Inflammatory macrophage treated with lipopolysaccharide for 4 hours (primary cell): Measurements from ENCODE around the gene GBX1.

ENCODE experiments used
- DNase-seq: peaks from one replicate; pipeline ENCODE4 v3.0.0-alpha.2; 2020

Gene GBX1

DNA sequence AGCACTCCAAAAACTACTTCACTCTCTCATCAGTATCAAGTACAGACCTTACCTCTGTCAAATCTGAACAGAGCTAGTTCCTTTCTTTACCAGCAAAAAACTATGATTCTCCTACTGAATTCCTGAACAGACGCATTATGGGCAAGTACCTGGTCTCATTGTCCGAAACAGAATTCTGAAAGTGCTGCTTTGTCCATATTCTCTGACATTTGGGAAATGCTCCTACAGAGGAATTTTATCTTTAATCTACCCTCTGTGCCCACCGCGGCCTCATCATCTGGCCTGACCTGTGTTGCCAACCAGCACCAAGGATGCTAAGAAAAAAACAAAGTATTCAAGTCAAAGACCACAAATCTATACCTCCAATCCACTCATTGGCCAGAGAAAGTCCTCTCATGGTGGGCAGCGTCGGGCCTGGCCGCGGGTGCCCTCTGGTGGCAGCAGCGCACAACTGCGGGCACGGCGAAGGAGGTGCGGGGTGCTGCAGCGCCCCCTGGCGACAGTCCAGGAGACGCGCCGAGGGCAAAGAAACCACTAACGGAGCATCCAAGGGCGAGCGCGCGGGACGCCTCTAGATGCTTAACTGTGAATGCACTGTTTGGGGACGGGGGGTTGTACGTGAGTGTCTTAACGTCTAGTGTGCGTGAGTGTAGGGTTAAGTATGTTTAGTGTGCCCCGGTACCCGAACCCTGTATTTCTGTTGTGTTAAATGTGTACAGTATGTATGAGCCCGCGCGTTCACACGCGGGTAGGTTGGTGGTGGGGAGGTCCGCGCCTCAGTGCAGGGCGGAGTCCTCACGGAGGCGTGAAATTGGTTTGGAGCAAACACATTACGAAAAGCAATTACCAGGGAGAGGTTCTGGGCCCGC is 5.0 kb upstream of the GBX1 start:
- peak; percentile 66 for DNase-seq

DNA sequence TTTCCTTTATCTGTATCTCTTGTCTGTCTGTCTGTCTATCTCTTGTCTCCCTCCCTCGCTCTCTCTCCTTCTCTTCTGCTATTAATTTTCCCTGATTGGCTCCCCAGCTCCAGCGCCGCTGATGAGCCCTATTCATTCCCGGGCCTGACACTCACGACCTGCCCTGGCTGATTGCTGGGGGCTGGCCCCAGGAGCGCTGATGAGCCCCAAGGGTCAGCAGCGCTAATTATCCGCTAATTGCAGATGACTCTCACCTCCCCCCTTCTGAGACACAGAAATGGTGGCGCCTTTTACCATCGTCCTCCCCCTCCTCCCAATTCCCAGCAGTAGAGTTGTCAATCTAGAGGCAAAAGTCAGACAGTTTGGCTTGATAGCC is 1.3 kb upstream of the GBX1 start:
- no peak for DNase-seq

DNA sequence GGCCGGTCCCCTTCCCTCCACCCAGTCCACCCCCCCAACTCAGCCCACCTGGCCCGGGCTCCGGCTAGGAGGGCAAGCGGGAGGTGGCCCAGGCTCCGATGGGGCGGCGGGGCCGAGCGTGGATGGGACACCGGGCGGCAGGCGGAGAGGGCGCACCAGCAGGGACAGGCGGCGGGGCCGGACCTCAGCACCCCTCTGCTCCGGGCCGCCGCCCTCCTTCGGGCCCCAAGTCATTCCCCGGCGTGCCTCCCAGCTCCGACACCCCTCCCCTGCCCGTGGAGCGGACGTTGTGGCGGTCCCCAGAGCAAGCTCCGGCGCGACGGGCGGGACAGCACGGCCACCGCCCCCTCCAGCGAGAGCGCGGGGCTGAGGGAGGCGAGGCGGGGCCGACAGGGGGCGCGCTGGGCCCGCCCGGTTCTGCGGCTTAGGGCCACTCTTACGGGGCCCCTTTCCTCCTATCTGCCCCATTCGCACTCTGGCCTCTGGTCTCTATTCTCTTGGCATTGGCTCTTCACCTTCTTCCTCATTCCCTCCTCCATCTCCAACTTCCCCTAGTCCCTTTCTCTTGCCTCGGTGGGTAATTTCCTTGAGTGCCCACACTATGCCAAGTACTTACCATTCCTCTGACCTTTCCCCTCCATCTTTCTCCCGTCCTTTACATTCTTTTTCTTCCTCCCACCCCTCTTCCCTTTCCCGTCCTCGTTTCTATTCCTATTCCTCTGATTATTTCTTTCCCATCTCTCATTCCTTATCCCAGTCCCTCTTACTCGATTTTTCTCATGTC is 701 bp upstream of the GBX1 start:
- DNase-seq: peak; percentile 44

DNA sequence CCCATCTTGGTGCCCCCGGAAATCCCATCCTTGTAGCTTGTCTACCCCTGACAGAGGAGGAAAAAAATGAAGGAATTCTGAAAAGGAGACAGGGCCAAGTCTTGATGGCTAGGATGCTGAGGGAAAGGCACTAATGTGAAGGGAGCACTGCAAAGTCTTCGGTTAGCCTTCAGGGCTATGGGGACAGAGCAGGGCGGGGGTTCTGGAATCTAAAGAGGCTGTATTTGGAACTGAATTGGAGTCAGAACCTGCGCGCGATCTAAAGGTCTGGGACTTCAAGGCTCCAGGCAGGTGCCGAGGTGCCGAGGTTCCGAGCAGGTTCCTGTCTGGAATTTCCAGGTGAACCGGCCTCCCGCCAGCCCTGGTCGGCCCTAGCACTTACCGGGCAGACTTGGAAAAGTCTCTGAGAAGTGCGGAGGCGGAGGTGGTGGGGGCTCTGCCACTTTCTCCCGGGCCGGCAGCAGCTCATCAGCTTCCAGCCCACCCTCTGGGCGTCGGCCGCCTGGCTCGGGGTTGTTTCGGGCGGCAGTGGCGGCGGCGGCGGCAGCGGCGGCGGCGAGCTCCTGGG is 781 bp downstream of the GBX1 start:
- no peak for DNase-seq

DNA sequence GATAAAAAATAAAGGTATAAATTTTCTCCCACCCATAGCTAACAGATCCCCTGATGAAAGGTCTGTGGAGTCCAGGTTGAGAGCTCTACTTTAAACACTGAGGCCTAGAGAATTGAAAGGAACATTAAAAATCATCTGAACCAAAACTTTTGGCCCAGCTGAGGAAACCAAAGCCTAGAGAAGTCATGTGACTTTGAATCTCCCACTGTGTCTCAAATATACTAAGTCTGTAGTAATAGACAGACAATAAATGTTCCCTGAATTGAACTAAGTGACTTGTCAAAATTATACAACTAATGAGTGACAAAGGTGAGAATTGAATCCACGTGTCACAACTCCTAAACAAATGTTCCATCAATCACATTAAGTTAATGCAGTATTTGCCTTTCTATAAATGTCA is 5.7 kb downstream of the GBX1 start:
- no peak for DNase-seq

DNA sequence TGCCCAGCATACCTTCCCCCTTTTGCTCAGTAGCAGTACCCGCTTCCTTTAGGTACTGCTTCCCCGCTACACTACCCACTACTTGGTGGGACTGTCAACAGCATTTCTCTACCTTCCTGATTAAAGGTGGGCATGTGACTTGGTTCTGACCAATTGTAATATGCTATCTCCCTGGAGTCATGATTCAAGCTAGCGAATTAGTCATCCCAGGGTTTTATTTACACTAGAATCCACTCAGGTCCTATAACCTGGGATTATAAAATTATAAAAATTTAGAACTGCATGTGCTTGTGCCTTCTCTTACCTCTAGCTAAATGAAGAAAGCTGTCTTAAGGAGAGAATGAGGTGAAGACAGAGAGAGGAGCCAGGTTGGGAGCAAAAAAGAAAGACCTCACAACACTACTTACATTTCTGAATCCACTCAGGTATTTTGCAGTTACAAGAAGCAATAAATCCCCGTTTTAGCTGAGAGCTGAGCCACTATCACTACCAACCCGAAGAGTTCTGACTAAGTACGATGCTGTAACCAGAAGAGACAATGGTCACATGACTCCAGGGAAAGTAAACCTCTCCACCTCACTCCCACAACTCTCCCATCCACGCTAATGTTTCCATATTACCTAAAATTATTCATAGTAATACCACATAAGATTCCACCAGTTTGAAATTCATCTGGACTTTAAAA is 9.7 kb downstream of the GBX1 start:
- no peak for DNase-seq

DNA sequence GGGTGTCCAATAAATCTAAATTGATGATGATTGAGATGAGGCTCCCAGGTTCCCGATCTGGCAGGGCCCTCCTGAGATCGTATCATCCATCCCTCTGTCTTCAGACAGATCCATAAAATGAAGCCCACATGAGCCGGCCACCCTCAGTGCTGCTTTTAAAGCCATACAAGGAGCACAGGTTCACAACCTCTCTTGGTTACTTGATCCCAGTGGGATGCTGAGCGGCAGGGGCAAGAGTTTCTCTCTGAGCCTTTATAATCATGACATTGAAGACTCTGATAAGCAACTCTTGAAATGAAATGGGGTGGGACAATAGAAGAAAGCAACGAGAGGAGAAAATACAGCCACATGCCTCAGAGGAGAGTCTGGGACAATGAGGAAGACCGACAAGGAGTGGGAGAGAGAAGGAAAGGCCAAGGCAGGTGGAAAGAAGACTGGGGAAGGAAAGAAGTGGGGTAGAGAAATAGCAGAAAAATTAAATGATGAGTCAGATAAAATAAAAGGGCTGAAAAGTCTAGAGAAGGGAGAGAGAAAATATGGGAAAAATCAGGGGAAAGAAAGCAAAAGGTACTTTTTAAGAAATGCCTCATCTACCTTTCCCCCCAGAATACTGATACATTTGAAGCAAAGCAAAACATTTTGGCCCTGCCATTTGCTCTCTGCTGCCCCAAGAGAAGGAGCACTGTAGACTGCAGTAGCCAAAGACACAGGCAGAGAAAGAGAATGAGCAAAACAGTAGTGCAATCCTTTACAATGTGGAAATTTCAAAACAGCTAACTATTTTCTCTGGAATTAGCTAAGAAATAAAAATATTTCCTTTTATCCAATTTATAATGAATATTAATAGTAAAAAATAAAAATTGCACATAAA is 14.6 kb downstream of the GBX1 start:
- no peak for DNase-seq

DNA sequence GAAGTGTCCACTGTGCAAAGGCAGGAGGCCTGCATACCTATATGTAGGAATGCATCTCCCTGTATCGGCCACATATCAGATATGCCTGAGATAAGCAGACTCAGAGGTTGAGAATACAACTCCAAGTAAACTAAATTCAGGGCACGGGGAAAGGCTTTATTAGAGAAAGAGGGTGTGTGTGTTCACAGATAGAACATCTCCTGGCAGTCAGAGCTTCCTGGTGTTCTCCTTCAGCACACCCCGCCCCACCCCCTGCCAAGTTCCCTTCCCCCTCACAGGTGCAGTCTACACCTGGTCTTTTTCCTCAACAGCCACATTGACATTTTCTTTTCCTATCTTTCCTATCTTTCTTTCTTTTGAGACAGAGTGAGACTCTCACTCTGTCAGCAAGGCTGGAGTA is 17.1 kb downstream of the GBX1 start:
- no peak for DNase-seq

DNA sequence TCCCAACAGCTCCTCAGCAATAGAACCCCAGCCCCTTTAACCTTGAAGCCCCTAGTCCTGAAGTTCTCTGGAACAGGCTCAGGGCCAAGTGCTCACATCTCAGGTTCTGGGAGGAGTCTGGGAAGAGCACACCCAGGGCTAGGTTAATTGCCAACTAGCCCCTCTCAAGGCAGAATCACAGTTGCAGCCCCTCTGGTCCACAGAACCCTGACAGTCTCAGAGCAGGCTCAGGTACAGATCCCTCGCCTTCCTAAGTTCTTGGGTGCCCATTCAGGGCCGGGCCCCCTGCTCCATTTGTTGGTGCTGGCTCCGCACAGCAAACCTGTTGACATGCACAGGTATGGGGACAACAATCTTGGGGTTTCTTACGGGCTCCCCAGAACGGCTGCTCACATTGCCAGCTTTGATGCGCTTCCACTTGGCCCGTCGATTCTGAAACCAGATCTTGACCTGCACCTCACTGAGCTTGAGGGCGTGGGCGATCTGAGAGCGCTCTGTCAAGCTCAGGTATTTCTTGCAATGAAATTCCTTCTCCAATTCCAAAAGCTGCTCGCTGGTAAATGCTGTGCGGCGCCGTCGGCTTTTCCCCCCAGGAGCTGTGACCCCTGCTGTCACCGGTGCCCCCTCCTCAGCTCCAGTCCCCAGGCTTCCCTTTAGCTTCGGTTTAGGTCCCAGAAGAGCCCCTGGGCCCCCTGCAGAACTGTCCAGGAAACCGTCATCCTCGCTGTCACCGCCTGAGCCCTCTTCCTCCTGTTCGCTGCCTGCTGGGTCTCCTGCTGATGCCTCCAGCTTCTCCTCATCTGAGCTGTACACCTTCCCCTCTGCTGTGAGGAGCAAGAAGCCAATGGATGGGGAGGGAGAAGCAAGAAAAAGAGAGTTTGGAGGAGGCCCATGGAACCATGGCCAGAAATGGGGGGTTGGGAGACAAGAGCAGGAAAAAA is 18.9 kb downstream of the GBX1 start:
- DNase-seq: no peak

DNA sequence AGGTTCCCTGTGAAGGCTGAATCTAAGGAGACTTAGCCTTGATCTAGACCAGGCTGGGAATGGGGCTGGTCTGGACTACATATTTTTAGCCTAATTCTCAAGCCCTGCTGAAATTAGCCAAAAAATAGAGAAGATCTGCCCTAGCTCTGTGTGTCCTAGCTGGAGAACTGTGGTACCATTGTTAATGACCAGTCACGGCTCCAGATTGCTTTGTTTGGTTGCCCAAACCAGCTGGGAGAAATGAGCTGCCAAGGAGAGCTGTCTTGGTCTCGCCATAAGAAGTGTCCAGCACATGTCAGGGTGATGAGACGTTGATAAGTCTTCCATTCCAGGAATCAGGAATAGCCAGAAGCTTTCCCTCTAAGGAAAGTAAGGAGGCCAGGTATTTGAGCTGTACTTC is 20.7 kb downstream of the GBX1 start:
- DNase-seq: no peak

DNA sequence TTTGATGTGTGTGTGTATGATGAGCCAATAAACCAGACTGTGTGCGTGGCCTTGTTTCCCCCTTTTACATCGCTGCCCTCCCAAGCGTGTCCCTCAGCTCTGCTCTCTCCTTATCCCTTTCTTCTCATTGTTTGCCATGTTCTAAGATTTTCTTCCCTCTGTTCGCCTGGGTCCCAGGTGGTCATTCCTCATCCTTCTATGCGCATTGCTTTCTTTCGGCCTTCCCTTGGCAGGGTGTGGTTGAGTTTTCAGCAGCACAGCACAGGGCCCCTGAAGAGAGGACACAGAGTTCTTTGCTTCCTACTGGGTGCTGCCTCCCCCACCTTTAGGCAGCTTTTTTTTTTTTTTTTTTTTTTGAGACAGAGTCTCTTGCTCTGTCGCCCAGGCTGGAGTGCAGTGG is 23.1 kb downstream of the GBX1 start:
- DNase-seq: no peak

DNA sequence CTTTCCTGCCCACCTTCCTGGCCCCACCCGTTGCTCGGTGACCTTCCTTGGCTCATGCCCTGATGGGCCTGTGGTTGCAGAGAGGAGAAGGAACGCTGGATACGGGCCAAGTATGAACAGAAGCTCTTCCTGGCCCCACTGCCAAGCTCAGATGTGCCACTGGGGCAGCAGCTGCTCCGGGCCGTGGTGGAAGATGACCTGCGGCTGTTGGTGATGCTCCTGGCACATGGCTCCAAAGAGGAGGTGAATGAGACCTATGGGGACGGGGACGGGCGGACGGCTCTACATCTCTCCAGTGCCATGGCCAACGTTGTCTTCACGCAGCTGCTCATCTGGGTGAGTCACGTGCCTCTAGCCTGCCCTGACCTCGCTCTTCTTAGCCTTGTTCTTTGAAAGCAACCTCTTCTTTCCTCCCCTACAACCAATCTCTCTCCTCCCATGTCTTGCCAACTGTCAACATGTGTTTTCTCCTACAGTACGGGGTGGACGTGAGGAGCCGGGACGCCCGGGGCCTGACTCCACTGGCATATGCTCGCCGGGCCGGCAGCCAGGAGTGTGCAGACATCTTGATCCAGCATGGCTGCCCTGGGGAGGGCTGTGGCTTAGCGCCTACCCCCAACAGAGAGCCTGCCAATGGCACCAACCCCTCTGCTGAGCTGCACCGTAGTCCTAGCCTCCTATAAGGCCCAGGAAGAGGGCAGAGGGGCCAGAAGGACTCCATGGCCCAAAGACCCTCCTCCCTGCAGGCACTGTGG is 24.1 kb downstream of the GBX1 start:
- no peak for DNase-seq

DNA sequence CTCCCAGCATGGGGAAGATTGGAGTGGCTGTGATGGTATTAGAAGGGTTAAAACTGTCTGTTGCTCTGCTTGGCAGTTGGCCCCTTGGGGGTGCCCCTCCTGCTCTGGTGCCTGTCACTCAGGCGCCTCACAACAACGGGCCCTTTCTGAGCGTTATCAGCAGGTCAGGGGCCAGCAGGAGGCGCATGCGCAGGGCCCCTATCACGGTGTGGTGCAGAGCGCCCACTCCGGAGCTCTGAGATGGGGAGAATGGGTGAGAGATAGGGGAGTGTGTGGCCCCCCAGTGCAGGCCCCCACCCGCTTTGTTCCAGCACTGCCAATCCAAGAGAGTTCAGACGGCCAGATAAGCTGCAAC is 24.8 kb downstream of the GBX1 start:
- no peak for DNase-seq

DNA sequence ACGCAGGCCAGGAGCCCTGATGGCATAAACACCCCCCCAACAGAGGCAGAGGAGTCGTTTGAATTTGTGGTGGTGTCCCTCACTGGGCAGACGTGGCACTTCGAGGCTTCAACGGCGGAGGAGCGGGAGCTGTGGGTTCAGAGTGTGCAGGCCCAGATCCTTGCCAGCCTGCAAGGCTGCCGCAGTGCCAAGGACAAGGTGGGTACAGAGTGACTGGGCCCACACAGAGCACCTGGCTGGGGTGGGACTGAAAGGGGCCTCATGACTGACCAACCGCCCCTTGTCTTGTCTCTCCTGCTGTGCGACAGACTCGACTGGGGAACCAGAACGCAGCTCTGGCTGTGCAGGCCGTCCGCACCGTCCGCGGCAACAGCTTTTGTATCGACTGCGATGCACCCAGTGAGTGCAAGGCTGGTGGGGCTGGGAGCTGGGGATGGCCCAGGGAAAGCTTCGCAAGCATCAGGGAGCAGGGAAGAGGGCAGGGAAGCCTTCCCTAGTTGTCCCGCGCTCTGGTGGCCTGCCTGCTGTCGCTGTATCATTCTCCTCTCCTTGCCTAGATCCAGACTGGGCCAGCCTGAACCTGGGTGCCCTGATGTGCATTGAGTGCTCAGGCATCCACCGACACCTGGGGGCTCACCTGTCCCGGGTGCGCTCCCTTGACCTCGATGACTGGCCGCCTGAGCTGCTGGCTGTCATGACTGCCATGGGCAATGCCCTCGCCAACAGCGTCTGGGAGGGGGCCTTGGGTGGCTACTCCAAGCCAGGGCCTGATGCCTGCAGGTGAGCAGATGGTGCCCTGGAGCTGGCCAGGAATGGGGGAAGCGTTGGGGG is 25.4 kb downstream of the GBX1 start:
- DNase-seq: no peak

DNA sequence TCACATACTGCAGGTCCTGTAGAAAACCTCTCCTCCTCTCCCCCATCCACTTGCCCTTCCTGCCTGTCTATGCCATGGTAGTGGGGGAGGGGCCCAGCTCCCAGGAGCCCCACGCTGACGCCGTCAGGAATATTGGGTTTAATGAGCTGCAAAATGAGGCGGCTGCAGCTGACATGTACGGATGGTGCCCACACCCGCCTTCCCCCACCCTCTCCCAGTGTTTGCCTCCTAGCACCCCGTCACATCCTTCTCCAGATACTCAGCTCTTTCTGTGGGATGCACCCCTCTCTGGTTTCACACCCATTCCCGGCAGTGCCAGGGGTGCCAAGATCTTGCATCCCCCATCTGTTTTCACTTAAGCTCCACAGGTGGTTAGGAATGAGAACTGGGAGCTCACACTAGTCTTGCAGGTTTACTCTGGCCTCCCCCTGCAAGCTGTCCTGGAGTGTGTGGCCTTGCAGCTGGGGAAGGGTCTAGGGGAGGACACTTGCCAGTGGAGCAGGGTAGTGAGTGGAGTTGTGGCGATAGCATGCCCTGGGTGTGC is 26.1 kb downstream of the GBX1 start:
- DNase-seq: no peak

DNA sequence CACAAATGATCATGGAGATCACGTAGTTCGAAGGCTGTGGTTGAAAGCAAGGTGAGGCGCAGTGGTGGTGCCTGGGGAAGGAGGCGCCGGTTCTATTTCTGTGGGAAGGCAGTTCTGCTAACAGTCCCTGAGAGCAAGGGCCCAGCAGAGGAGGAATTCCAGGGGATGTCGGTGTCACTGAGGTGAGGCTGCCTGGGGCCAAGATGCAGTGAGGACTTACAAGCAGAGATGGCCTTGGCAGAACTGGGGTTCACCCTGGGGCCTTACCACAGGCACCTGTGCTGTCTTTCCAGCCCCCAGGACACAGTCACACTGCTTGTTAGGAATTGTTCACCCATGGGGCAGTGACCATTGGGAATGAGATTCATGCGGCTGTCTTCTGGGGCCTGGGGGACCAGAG is 26.7 kb downstream of the GBX1 start:
- no peak for DNase-seq

DNA sequence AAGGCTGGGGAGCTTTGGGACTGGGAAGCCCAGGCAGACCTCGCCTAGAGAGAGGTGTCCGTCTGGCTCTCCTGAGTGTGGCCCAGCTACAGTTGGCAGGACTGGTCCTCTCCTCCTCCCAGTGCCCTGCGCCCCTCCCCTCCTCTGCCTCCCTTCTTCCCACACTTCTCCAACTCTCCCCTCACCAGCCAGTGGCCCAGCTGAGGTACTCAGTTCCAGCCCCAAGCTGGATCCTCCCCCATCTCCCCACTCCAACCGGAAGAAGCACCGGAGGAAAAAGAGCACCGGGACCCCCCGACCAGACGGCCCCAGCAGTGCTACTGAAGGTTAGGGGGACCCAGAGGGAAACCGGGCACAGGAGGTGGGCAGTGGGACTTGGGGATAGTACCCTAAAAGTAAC is 27.7 kb downstream of the GBX1 start:
- DNase-seq: no peak

DNA sequence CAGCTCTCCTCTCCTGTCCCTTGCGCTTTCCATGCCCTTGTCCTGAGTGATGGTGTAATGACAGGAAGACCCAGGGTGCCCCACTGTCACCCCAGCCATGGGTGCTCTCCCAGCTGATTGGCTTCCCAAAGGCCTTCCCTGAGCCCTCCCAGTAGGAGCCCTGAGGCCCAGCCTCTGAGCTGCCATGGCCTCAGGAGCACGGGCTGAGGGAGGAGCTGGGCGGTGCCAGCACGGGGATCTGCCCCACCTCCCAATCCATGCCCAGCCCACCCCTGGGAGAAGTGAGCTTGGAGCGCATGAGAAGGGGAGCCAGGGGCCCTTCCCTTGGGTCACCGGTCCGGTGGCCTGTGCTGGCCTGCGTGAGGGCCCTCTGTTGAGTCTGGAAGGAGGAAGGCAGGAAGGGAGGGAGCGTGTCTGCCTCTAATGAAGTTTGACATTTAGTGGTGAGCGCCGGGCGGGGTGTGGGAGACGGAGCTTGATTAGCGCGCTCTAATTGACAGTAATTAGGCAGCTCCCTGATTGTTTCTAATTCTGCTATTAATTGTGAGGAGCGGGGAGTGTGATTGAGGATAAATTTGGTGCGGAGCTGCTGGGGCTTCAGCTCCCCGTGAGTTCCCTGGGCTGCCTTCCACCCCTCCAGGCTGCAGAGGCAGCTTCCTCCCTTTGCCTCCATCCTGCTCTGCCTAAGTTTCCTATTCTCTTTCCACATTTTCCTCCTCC is 28.3 kb downstream of the GBX1 start:
- no peak for DNase-seq
